H1 (cell line): ENCODE data around the gene DGCR6. TPM values are rescaled to one million over a fixed set of nuclear protein-coding genes. Genes with fewer than 3 reads are reported as not detected.

Experiments
- CTCF ChIA-PET: fragments of 300-600 bp; sonication (Branson Sonifier 250); formaldehyde crosslinking; loops from one replicate; lab custom pipeline; 2021; ENCODE audit not compliant: partially characterized antibody; lab: Charles Lee
- POLR2A ChIA-PET: fragments of 300-600 bp; sonication (Branson Sonifier 250); formaldehyde crosslinking; loops from one replicate; lab custom pipeline; 2021; ENCODE audit warnings: inconsistent platforms; ENCODE audit not compliant: partially characterized antibody; lab: Charles Lee
- DNase-seq, 2 experiments: peaks; one replicate each; pipeline versions ENCODE4 v3.0.0 to v3.0.0-alpha.2; 2010 to 2022; ENCODE audit warnings: low spot score in 2 of 2, low read depth in 1 of 2, mixed read lengths in 1 of 2
- FAIRE-seq: peaks from 2 replicates; lab custom pipeline; 2011; peaks lifted over from hg19 to GRCh38; lab: Jason Lieb, UNC
- H2AFZ ChIP-seq: 2 replicates; pipeline ENCODE4 v1.8.1; 2012; ENCODE audit warnings: low read length, inconsistent platforms
- H2AK5ac ChIP-seq: 2 replicates; pipeline ENCODE4 v1.6.1; 2013; ENCODE audit warnings: low read depth, low read length
- H2BK120ac ChIP-seq: replicated peaks from 2 replicates; pipeline ENCODE3; 2013; ENCODE audit warnings: low read depth, low read length, inconsistent platforms
- H2BK12ac ChIP-seq: 2 replicates; pipeline ENCODE4 v1.6.1; 2013; ENCODE audit warnings: low read depth, low read length
- H2BK15ac ChIP-seq: 2 replicates; pipeline ENCODE4 v1.6.1; 2013; ENCODE audit warnings: low read length
- H2BK20ac ChIP-seq: 2 replicates; pipeline ENCODE4 v1.6.1; 2013; ENCODE audit warnings: low read length
- H2BK5ac ChIP-seq: 2 replicates; pipeline ENCODE4 v1.6.1; 2013; ENCODE audit warnings: low read depth, low read length
- H3K14ac ChIP-seq: 2 replicates; pipeline ENCODE4 v1.6.1; 2013; ENCODE audit warnings: inconsistent platforms; ENCODE audit not compliant: insufficient read length
- H3K18ac ChIP-seq: 2 replicates; pipeline ENCODE4 v1.6.1; 2013; ENCODE audit warnings: low read length; ENCODE audit errors: extremely low read depth
- H3K23ac ChIP-seq: 2 replicates; pipeline ENCODE4 v1.6.1; 2013; ENCODE audit warnings: inconsistent platforms; ENCODE audit not compliant: insufficient read length
- H3K23me2 ChIP-seq: 2 replicates; pipeline ENCODE4 v1.6.1; 2013; ENCODE audit warnings: low read depth, low read length
- H3K27ac ChIP-seq: 2 replicates; pipeline ENCODE4 v1.6.1; 2011; ENCODE audit warnings: low read depth, low read length, inconsistent platforms
- H3K27me3 ChIP-seq, 4 experiments: replicated peaks in 1 of 4; 1 replicate in 1 of 4; 2 replicates in 3 of 4; pipeline versions ENCODE4 v1.6.1 to v1.8.1; 2011 to 2013; ENCODE audit warnings: low read length in 3 of 4, mild to moderate bottlenecking in 3 of 4, inconsistent platforms in 2 of 4, mixed read lengths in 2 of 4, moderate library complexity in 1 of 4; ENCODE audit not compliant: control insufficient read depth in 3 of 4, insufficient read depth in 3 of 4; ENCODE audit errors: extremely low read depth in 1 of 4
- H3K36me3 ChIP-seq, 4 experiments: 2 replicates each; pipeline versions ENCODE4 v1.6.1 to v1.8.1; 2011 to 2013; ENCODE audit warnings: mild to moderate bottlenecking in 4 of 4, low read length in 3 of 4, moderate library complexity in 2 of 4, control low read depth in 1 of 4, inconsistent platforms in 1 of 4; ENCODE audit not compliant: insufficient read depth in 4 of 4, control insufficient read depth in 2 of 4
- H3K4ac ChIP-seq: replicated peaks from 2 replicates; pipeline ENCODE3; 2013; ENCODE audit warnings: low read length, low read depth, mixed read lengths, inconsistent platforms; ENCODE audit not compliant: insufficient read length
- H3K4me1 ChIP-seq, 4 experiments: replicated peaks in 1 of 4; 1 replicate in 1 of 4; 2 replicates in 3 of 4; pipeline versions ENCODE4 v1.6.1 to v1.8.1; 2011 to 2013; ENCODE audit warnings: low read length in 3 of 4, inconsistent platforms in 2 of 4, mixed read lengths in 1 of 4; ENCODE audit not compliant: insufficient read depth in 4 of 4, control insufficient read depth in 3 of 4
- H3K4me2 ChIP-seq, 2 experiments: 2 replicates each; pipeline versions ENCODE4 v1.6.1 to v1.8.1; 2011 to 2013; ENCODE audit warnings: low read depth in 2 of 2, low read length in 2 of 2, control low read depth in 1 of 2, inconsistent platforms in 1 of 2, mild to moderate bottlenecking in 1 of 2; ENCODE audit not compliant: insufficient read depth in 1 of 2
- H3K4me3 ChIP-seq, 4 experiments: fragments of 200-600, 300-600 bp in 1 of 4; sonication (generic), shearing (Covaris generic), sonication (Bioruptor Twin) in 1 of 4; 2 replicates each; pipeline versions ENCODE4 v1.5.1 to v1.8.1; 2011 to 2016; ENCODE audit warnings: low read length in 4 of 4, low read depth in 3 of 4, control low read depth in 2 of 4, inconsistent platforms in 2 of 4, mild to moderate bottlenecking in 2 of 4, mixed read lengths in 1 of 4, moderate library complexity in 1 of 4; ENCODE audit not compliant: insufficient read depth in 2 of 4; ENCODE audit errors: extremely low read depth in 1 of 4
- H3K56ac ChIP-seq: replicated peaks from 2 replicates; pipeline ENCODE3; 2013; ENCODE audit warnings: low read depth, mild to moderate bottlenecking, mixed read lengths, low read length, inconsistent platforms; ENCODE audit not compliant: insufficient read length
- H3K79me1 ChIP-seq: 2 replicates; pipeline ENCODE4 v1.6.1; 2013; ENCODE audit warnings: low read depth, low read length, control low read depth
- H3K79me2 ChIP-seq, 2 experiments: 2 replicates each; pipeline versions ENCODE4 v1.6.1 to v1.8.1; 2012 to 2013; ENCODE audit warnings: low read length in 2 of 2, mild to moderate bottlenecking in 2 of 2, inconsistent platforms in 1 of 2; ENCODE audit not compliant: insufficient read depth in 2 of 2, control insufficient read depth in 1 of 2
- H3K9ac ChIP-seq, 4 experiments: replicated peaks in 1 of 4; 1 replicate in 1 of 4; 2 replicates in 3 of 4; pipeline versions ENCODE4 v1.6.1 to v1.8.1; 2011 to 2013; ENCODE audit warnings: low read depth in 3 of 4, low read length in 3 of 4, control low read depth in 2 of 4, mild to moderate bottlenecking in 2 of 4, moderate library complexity in 2 of 4, inconsistent platforms in 1 of 4; ENCODE audit errors: extremely low read depth in 1 of 4
- H3K9me3 ChIP-seq, 2 experiments: 2 replicates each; pipeline versions ENCODE4 v1.6.1 to v1.8.1; 2012 to 2013; ENCODE audit warnings: mild to moderate bottlenecking in 2 of 2, moderate library complexity in 2 of 2, control low read depth in 1 of 2, inconsistent platforms in 1 of 2, low read depth in 1 of 2, low read length in 1 of 2, mixed read lengths in 1 of 2; ENCODE audit not compliant: insufficient read depth in 2 of 2
- H4K20me1 ChIP-seq, 2 experiments: replicated peaks in 1 of 2; 2 replicates each; pipeline versions ENCODE3 to v1.8.1; 2011 to 2013; ENCODE audit warnings: inconsistent platforms in 2 of 2, low read length in 2 of 2, mild to moderate bottlenecking in 1 of 2; ENCODE audit not compliant: insufficient read depth in 2 of 2, control insufficient read depth in 1 of 2
- H4K5ac ChIP-seq: 2 replicates; pipeline ENCODE4 v1.6.1; 2013; ENCODE audit warnings: low read length, low read depth, mixed read lengths, inconsistent platforms; ENCODE audit not compliant: insufficient read length
- H4K8ac ChIP-seq: 2 replicates; pipeline ENCODE4 v1.8.0; 2013; ENCODE audit warnings: mild to moderate bottlenecking, moderate library complexity, low read length, inconsistent platforms; ENCODE audit not compliant: insufficient read depth; ENCODE audit errors: extremely low read depth
- H4K91ac ChIP-seq: replicated peaks from 2 replicates; pipeline ENCODE3; 2013; ENCODE audit warnings: low read length, mixed read lengths, inconsistent platforms; ENCODE audit not compliant: insufficient read length
- WGBS, 2 experiments: shearing (Covaris generic) in 1 of 2; methylation state at CpG; one replicate each; pipeline versions ENCODE4 v1.1.6 to v1.1.7; 2013 to 2015; ENCODE audit warnings: low lambda C conversion rate in 2 of 2, mixed read lengths in 2 of 2, inconsistent platforms in 1 of 2, low coverage in 1 of 2, missing lambda C conversion rate in 1 of 2; ENCODE audit not compliant: insufficient replicate concordance in 2 of 2, insufficient coverage in 1 of 2, insufficient read length in 1 of 2; ENCODE audit errors: extremely low coverage in 1 of 2, missing lambda C conversion rate in 1 of 2; 5-methylcytosine and 5-hydroxymethylcytosine counted together
- polyA plus RNA-seq, 7 experiments: library from polyadenylated mRNA; depleted of rRNA in 3 of 7; stranded (reverse) in 5 of 7; unstranded in 2 of 7; fragments of >200 nt in 5 of 7; fragments of 200-250 nt in 2 of 7; gene quantifications; 1 replicate in 5 of 7; 2 replicates in 1 of 7; 4 replicates in 1 of 7; pipeline versions ENCODE4 v1.2.1 to v1.2.3, GENCODE V29; 2011 to 2013; ENCODE audit warnings: missing spikeins in 2 of 7, mixed read lengths in 2 of 7
- total RNA-seq: library from RNA; stranded (reverse); fragmentation: NEBNext Ultra II Directional; extraction: Animal tissue kit (Norgen Biotek cat#: 25700); gene quantifications from 2 replicates; pipeline ENCODE4 v1.2.1, GENCODE V29; 2021

DGCR6 gene
- total and polyA plus RNA-seq, 2 of the 8 experiments (the other 6 are each of a cell fraction or from before 2014, with no cell fraction given), result 0.82 to 1.7 TPM

DNA sequence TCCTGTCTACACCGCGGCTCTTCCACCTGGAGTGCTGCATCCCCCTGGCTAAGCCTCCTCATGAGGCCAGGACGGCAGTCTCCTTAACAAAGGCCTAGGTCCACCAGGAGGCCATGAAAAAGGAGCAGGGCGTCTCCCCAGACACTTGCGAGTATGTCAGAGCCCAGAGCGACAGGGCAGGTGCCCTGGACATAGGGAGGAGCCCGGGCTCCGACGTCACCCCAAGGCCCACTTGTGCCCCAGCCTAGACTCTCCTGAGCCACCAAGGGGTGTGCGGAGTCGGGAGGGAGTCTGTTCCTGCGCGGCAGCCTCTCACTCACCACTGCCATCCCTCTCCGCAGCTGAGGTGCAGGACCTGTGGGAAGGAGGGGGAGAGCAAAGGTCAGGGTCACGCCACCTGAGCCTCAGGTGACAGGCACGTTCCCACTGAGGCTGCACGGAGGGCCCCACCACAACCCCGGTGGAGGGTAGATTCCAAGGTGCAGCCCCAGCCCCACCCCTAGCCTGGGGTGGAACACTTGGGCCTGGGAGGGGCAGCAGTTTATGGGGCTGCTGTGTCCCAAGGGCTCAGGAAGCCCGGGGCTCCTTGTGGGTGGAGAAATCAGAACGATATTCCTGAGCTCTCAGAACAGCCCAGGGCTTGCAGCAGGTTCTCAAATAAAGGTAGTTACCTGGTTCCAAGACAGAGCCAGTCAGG is 19.4 kb downstream of the DGCR6 start:
- no peak overlapping the region for H4K91ac ChIP-seq
- no peak overlapping the region for H3K23ac ChIP-seq
- no peak overlapping the region for H2BK12ac ChIP-seq
- no peak overlapping the region for H3K27ac ChIP-seq
- H3K79me2 ChIP-seq, result no peaks in the 10 kb centered on the region
- H2BK5ac ChIP-seq, result no peak overlapping the region
- H4K20me1 ChIP-seq, result no peaks in the 10 kb centered on the region
- no peaks in the 10 kb centered on the region for H3K4me1 ChIP-seq
- H2AFZ ChIP-seq, result no peak overlapping the region
- H3K9ac ChIP-seq, result no peak overlapping the region
- no peak overlapping the region for H2AK5ac ChIP-seq
- no peaks in the 10 kb centered on the region for H3K23me2 ChIP-seq
- FAIRE-seq (no peak), DNase-seq (no peak)
- no peak overlapping the region for H4K5ac ChIP-seq
- no peak overlapping the region for H2BK120ac ChIP-seq
- H3K4me3 ChIP-seq, result no peak overlapping the region
- no peak overlapping the region for H3K18ac ChIP-seq
- ChIA-PET CTCF (interaction anchor here (1.0 to 2.8 kb wide), 7 partner anchors 8 to 31 kb away, joined by 3 to 11 read pairs (median 5); partner anchors contain the start of gene DGCR6), POLR2A (no interaction called here)
- H4K8ac ChIP-seq, result no peak overlapping the region
- H3K79me1 ChIP-seq, result no peaks in the 10 kb centered on the region
- no peak overlapping the region for H3K56ac ChIP-seq
- no peaks in the 10 kb centered on the region for H3K36me3 ChIP-seq
- no peak overlapping the region for H2BK15ac ChIP-seq
- no peak overlapping the region for H2BK20ac ChIP-seq
- H3K4ac ChIP-seq, result no peak overlapping the region
- WGBS, 2 experiments, result no CpG with 5 or more reads among the region's 20 CpGs
- no peak overlapping the region for H3K14ac ChIP-seq
- no peaks in the 10 kb centered on the region for H3K27me3 ChIP-seq
- no peaks in the 10 kb centered on the region for H3K9me3 ChIP-seq
- H3K4me2 ChIP-seq, result no peak overlapping the region
